Measurements from ENCODE around the gene WDR83.
A peak's percentile ranks its signal among the peaks of the same experiment; 100 is the strongest.

WDR83 gene

GRCh38 chr19:12722566-12723380 is 56.2 kb downstream of the WDR83 start (continued):
- TF ChIP-seq ZFP69B (tag by site-specific recombination; IDR thresholded peaks at IDR 0.05): peak; percentile 63; the same call in 1 of the 2 replicates
- no peak for TF ChIP-seq ZNF544 (tag by site-specific recombination; IDR thresholded peaks at IDR 0.05)
- peak; percentile 83 for TF ChIP-seq ZBTB11 (tag by site-specific recombination; conservative IDR thresholded peaks at IDR 0.05; ENCODE audit: low read depth)
- no peak for TF ChIP-seq ZNF214 (tag by site-specific recombination; IDR thresholded peaks at IDR 0.05; ENCODE audit: borderline replicate concordance)
- 0 out of 2 replicates have a peak, but pooled peaks have one; percentile 17 for TF ChIP-seq KLF9 (tag by site-specific recombination; IDR thresholded peaks at IDR 0.05; ENCODE audit: low read depth)
- TF ChIP-seq, protein P1, sequence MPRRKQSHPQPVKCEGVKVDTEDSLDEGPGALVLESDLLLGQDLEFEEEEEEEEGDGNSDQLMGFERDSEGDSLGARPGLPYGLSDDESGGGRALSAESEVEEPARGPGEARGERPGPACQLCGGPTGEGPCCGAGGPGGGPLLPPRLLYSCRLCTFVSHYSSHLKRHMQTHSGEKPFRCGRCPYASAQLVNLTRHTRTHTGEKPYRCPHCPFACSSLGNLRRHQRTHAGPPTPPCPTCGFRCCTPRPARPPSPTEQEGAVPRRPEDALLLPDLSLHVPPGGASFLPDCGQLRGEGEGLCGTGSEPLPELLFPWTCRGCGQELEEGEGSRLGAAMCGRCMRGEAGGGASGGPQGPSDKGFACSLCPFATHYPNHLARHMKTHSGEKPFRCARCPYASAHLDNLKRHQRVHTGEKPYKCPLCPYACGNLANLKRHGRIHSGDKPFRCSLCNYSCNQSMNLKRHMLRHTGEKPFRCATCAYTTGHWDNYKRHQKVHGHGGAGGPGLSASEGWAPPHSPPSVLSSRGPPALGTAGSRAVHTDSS (tag by site-specific recombination; IDR thresholded peaks at IDR 0.05): no peak
- TF ChIP-seq ZIC2 (tag by site-specific recombination; IDR thresholded peaks at IDR 0.05): peak; percentile 21; the same call in 1 of the 2 replicates

DNA sequence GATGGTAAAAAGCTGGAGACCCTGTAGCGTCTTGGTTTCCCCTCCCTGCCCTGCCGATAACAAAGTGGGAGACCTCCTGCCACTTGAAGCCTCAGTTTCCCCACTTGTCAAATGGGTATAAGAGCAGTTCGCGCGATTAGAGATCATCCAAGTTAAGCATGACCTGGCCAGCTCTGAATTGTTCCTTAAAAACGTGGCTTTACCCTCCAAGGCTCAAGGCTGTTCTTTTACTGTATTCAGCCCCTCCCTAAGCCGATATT is 56.7 kb downstream of the WDR83 start:
- Histone ChIP-seq H3K27ac (ENCODE audit: extremely low read depth, low read depth, low read length) (peak overlapping the region; percentile 97), H3K36me3 (ENCODE audit: control insufficient read depth in 2 of 2, insufficient read depth in 1 of 2, low read length in 2 of 2) (peaks cover 10 to 28% of the 10 kb centered on the region in 2 experiments; a peak in 2 of 3 replicates), H3K4me3 (ENCODE audit: low read depth, low read length) (peak overlapping the region; percentile 79), H3K4me1 (ENCODE audit: control insufficient read depth, insufficient read depth, low read length) (no peaks in the 10 kb centered on the region), H3K9me3 (ENCODE audit: control insufficient read depth, insufficient read depth, low read depth, low read length) (no peaks in the 10 kb centered on the region)
- no peak for TF ChIP-seq ZFP3 (tag by site-specific recombination; IDR thresholded peaks at IDR 0.05; ENCODE audit: low read depth)
- TF ChIP-seq ZNF223 (tag by site-specific recombination; IDR thresholded peaks at IDR 0.05): no peak
- no peak for TF ChIP-seq ZBTB17 (tag by site-specific recombination; IDR thresholded peaks at IDR 0.05)
- no peak for TF ChIP-seq ZNF571 (tag by site-specific recombination; IDR thresholded peaks at IDR 0.05)
- TF ChIP-seq ZNF341 (tag by site-specific recombination; IDR thresholded peaks at IDR 0.05; ENCODE audit: low read depth): no peak; the same call in 1 of the 2 replicates
- TF ChIP-seq ZNF549 (tag by site-specific recombination; IDR thresholded peaks at IDR 0.05): no peak
- no peak for TF ChIP-seq ZNF560 (tag by site-specific recombination; IDR thresholded peaks at IDR 0.05; ENCODE audit: borderline replicate concordance)
- ChIA-PET POLR2A (interaction anchor here (0.7 to 5.1 kb wide), 12 partner anchors 8 to 168 kb away, joined by 3 to 89 read pairs (median 4); partner anchors contain the start of genes DHPS, FBXW9, GCDH and GET3), CTCF (interaction anchor here (0.6 to 3.3 kb wide), 9 partner anchors 10 to 328 kb away, joined by 3 to 19 read pairs (median 3); partner anchors contain the start of genes GET3 and TRIR)

- Histone ChIP-seq H3K27ac (ENCODE audit: extremely low read depth, low read depth, low read length) (peak within 1 kb of the TSS; percentile 97), H3K36me3 (ENCODE audit: control insufficient read depth in 2 of 2, insufficient read depth in 1 of 2, low read length in 2 of 2) (peaks cover 9 to 28% of the 10 kb centered on the region in 2 experiments; a peak in 2 of 3 replicates), H3K4me3 (ENCODE audit: low read depth, low read length) (peak within 1 kb of the TSS; percentile 79), H3K4me1 (ENCODE audit: control insufficient read depth, insufficient read depth, low read length) (no peaks in the 10 kb centered on the region), H3K9me3 (ENCODE audit: control insufficient read depth, insufficient read depth, low read depth, low read length) (no peaks in the 10 kb centered on the region)
- POLR2A ChIA-PET: interaction anchor here (0.7 to 5.1 kb wide), 3 partner anchors 11 to 29 kb away, joined by 3 to 89 read pairs (median 19); partner anchors contain the start of genes FBXW9, GET3 and TRIR
- CTCF ChIA-PET: interaction anchor here (0.6 to 3.3 kb wide), 11 partner anchors 10 to 327 kb away, joined by 3 to 19 read pairs (median 3); partner anchors contain the start of genes GET3 and TRIR
- TF ChIP-seq ZNF747 (tag by site-specific recombination; IDR thresholded peaks at IDR 0.05) (no peak), ZSCAN30 (tag by site-specific recombination; IDR thresholded peaks at IDR 0.05) (peak; percentile 50), ZBTB20 (tag by site-specific recombination; IDR thresholded peaks at IDR 0.05) (peak; percentile 67)
- TF ChIP-seq, protein P2, sequence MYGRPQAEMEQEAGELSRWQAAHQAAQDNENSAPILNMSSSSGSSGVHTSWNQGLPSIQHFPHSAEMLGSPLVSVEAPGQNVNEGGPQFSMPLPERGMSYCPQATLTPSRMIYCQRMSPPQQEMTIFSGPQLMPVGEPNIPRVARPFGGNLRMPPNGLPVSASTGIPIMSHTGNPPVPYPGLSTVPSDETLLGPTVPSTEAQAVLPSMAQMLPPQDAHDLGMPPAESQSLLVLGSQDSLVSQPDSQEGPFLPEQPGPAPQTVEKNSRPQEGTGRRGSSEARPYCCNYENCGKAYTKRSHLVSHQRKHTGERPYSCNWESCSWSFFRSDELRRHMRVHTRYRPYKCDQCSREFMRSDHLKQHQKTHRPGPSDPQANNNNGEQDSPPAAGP (tag by site-specific recombination; IDR thresholded peaks at IDR 0.05): 0 out of 2 replicates have a peak, but pooled peaks have one; percentile 33
- TF ChIP-seq, protein P3, sequence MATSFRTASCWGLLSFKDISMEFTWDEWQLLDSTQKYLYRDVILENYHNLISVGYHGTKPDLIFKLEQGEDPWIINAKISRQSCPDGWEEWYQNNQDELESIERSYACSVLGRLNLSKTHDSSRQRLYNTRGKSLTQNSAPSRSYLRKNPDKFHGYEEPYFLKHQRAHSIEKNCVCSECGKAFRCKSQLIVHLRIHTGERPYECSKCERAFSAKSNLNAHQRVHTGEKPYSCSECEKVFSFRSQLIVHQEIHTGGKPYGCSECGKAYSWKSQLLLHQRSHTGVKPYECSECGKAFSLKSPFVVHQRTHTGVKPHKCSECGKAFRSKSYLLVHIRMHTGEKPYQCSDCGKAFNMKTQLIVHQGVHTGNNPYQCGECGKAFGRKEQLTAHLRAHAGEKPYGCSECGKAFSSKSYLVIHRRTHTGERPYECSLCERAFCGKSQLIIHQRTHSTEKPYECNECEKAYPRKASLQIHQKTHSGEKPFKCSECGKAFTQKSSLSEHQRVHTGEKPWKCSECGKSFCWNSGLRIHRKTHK (tag by site-specific recombination; IDR thresholded peaks at IDR 0.05): no peak
- TF ChIP-seq, protein P4, sequence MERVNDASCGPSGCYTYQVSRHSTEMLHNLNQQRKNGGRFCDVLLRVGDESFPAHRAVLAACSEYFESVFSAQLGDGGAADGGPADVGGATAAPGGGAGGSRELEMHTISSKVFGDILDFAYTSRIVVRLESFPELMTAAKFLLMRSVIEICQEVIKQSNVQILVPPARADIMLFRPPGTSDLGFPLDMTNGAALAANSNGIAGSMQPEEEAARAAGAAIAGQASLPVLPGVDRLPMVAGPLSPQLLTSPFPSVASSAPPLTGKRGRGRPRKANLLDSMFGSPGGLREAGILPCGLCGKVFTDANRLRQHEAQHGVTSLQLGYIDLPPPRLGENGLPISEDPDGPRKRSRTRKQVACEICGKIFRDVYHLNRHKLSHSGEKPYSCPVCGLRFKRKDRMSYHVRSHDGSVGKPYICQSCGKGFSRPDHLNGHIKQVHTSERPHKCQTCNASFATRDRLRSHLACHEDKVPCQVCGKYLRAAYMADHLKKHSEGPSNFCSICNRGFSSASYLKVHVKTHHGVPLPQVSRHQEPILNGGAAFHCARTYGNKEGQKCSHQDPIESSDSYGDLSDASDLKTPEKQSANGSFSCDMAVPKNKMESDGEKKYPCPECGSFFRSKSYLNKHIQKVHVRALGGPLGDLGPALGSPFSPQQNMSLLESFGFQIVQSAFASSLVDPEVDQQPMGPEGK (tag by site-specific recombination; IDR thresholded peaks at IDR 0.05): peak; percentile 36; the same call in 1 of the 2 replicates
These were observed 57.2 kb downstream of the WDR83 start, which contains the start of gene TNPO2 for GRCh38 chr19:12723641-12724426. Gene TNPO2 (minus strand): TSS chr19:12723932. CDS start chr19:12720977, 2,955 bp downstream.

Data from HEK293 (cell line).